HEK293 (cell line): Measurements from ENCODE around the gene PPARD.

Source experiments
- GFI1B ChIP-seq: fragments of 450-650 bp; formaldehyde crosslinking; IDR thresholded peaks from 2 replicates; pipeline ENCODE4 v1.5.1; 2016; ENCODE audit warnings: missing biosample characterization, missing genetic modification characterization
- KLF8 ChIP-seq: fragments of 450-650 bp; formaldehyde crosslinking; IDR thresholded peaks from 2 replicates; pipeline ENCODE4 v1.5.1; 2016; ENCODE audit warnings: missing biosample characterization, missing genetic modification characterization
- PBX3 ChIP-seq: sonication (generic); formaldehyde crosslinking; IDR thresholded peaks from 2 replicates; pipeline ENCODE4 v1.8.1; 2022; ENCODE audit warnings: mild to moderate bottlenecking, moderate library complexity, missing genetic modification reagents
- REPIN1 ChIP-seq: fragments of 450-650 bp; formaldehyde crosslinking; IDR thresholded peaks from 2 replicates; pipeline ENCODE4 v1.5.1; 2017; ENCODE audit warnings: missing biosample characterization, missing genetic modification characterization, low read depth
- SP7 ChIP-seq: fragments of 450-650 bp; formaldehyde crosslinking; IDR thresholded peaks from 2 replicates; pipeline ENCODE4 v1.5.1; 2016; ENCODE audit warnings: missing biosample characterization, missing genetic modification characterization
- ZBTB48 ChIP-seq: fragments of 450-650 bp; formaldehyde crosslinking; IDR thresholded peaks from 2 replicates; pipeline ENCODE4 v1.5.1; 2016; ENCODE audit warnings: missing biosample characterization, missing genetic modification characterization
- ZNF211 ChIP-seq: fragments of 450-650 bp; formaldehyde crosslinking; IDR thresholded peaks from 2 replicates; pipeline ENCODE4 v1.5.1; 2016; ENCODE audit warnings: low read depth, missing biosample characterization, missing genetic modification characterization
- ZNF221 ChIP-seq: fragments of 450-650 bp; formaldehyde crosslinking; IDR thresholded peaks from 2 replicates; pipeline ENCODE4 v1.5.1; 2017; ENCODE audit warnings: missing biosample characterization, missing genetic modification characterization, borderline replicate concordance
- ZNF280D ChIP-seq: fragments of 450-650 bp; formaldehyde crosslinking; IDR thresholded peaks from 2 replicates; pipeline ENCODE4 v1.5.1; 2016; ENCODE audit warnings: missing biosample characterization, missing genetic modification characterization
- ZNF514 ChIP-seq: fragments of 450-650 bp; formaldehyde crosslinking; IDR thresholded peaks from 2 replicates; pipeline ENCODE4 v1.5.1; 2016; ENCODE audit warnings: missing biosample characterization, missing genetic modification characterization
- ZNF518A ChIP-seq: fragments of 450-650 bp; formaldehyde crosslinking; conservative IDR thresholded peaks from 2 replicates; pipeline ENCODE4 v1.5.1; 2016; ENCODE audit warnings: low read depth, missing biosample characterization, missing genetic modification characterization
- ZNF596 ChIP-seq: fragments of 450-650 bp; IDR thresholded peaks from 2 replicates; pipeline ENCODE4 v1.5.0; 2018; ENCODE audit warnings: missing biosample characterization, mild to moderate bottlenecking, missing genetic modification characterization, moderate library complexity
- ZNF626 ChIP-seq: fragments of 450-650 bp; sonication (Bioruptor Pico); formaldehyde crosslinking; IDR thresholded peaks from 2 replicates; pipeline ENCODE4 v1.5.1; 2018; ENCODE audit warnings: missing biosample characterization, missing genetic modification characterization, inconsistent platforms
- ZNF658 ChIP-seq: fragments of 450-650 bp; formaldehyde crosslinking; IDR thresholded peaks from 2 replicates; pipeline ENCODE4; 2016; ENCODE audit warnings: missing biosample characterization, missing genetic modification characterization
- TF ChIP-seq, protein P1 (sequence below): fragments of 450-650 bp; formaldehyde crosslinking; IDR thresholded peaks from 2 replicates; pipeline ENCODE4 v1.5.1; 2016; ENCODE audit warnings: missing biosample characterization, missing genetic modification characterization
- TF ChIP-seq, protein P2 (sequence below): fragments of 450-650 bp; formaldehyde crosslinking; IDR thresholded peaks from 2 replicates; pipeline ENCODE4 v1.5.1; 2017; ENCODE audit warnings: missing biosample characterization, missing genetic modification characterization
- TF ChIP-seq, protein P3 (sequence below): fragments of 450-650 bp; formaldehyde crosslinking; IDR thresholded peaks from 2 replicates; pipeline ENCODE4 v1.5.1; 2016; ENCODE audit warnings: missing biosample characterization, missing genetic modification characterization
- TF ChIP-seq, protein P4 (sequence below): fragments of 450-650 bp; formaldehyde crosslinking; IDR thresholded peaks from 2 replicates; pipeline ENCODE4 v1.5.1; 2016; ENCODE audit warnings: missing biosample characterization, missing genetic modification characterization

PPARD gene

DNA sequence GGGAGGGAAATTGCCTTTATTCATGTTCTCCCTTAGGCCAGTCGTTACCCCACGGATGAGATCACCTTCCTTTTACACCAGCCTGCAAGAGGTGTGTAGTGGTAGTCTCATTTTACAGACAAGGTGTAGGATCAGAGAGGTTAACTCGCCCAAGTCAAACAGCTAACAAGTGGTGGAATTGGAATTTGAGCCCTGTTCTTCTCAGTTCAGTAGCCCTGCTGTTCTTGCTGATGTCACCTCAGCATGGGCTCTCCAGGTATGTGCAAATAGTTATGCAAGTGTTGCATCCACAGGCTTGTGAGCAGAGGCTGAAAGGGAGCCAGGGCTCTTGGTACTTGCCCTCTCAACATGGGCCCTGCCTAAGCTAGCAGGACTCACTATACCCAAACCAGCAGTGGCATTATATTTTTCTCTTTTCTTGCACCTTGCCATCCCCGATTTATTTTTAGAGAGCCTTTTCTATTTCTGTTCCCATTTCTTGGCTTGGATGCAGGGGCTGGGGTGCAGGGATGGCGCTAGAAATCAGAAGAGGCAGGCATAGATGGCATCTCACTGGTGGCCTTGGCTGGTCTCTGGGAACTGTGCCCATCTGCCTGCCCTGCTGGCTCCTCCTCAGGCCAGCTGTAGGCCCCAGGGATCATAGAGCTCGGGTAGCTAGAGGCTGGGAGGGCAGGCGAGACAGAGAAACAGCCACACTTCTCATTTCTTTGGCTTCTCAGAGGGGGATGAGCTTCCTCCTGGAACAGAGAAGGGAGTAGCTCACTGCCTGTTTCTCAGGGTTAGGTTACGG is 18.2 kb downstream of the PPARD start (continued):
- TF ChIP-seq, protein P1, sequence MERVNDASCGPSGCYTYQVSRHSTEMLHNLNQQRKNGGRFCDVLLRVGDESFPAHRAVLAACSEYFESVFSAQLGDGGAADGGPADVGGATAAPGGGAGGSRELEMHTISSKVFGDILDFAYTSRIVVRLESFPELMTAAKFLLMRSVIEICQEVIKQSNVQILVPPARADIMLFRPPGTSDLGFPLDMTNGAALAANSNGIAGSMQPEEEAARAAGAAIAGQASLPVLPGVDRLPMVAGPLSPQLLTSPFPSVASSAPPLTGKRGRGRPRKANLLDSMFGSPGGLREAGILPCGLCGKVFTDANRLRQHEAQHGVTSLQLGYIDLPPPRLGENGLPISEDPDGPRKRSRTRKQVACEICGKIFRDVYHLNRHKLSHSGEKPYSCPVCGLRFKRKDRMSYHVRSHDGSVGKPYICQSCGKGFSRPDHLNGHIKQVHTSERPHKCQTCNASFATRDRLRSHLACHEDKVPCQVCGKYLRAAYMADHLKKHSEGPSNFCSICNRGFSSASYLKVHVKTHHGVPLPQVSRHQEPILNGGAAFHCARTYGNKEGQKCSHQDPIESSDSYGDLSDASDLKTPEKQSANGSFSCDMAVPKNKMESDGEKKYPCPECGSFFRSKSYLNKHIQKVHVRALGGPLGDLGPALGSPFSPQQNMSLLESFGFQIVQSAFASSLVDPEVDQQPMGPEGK = 0 out of 2 replicates have a peak, but pooled peaks have one; percentile 31
- no peak for TF ChIP-seq ZNF221 (tag by site-specific recombination)
- TF ChIP-seq KLF8 (tag by site-specific recombination) = peak; percentile 81; the same call in 1 of the 2 replicates
- no peak for TF ChIP-seq ZNF626 (tag by site-specific recombination)
- TF ChIP-seq SP7 (tag by site-specific recombination) = peak; percentile 75
- no peak for TF ChIP-seq ZNF518A (tag by site-specific recombination)
- no peak for TF ChIP-seq ZNF280D (tag by site-specific recombination)
- TF ChIP-seq, protein P2, sequence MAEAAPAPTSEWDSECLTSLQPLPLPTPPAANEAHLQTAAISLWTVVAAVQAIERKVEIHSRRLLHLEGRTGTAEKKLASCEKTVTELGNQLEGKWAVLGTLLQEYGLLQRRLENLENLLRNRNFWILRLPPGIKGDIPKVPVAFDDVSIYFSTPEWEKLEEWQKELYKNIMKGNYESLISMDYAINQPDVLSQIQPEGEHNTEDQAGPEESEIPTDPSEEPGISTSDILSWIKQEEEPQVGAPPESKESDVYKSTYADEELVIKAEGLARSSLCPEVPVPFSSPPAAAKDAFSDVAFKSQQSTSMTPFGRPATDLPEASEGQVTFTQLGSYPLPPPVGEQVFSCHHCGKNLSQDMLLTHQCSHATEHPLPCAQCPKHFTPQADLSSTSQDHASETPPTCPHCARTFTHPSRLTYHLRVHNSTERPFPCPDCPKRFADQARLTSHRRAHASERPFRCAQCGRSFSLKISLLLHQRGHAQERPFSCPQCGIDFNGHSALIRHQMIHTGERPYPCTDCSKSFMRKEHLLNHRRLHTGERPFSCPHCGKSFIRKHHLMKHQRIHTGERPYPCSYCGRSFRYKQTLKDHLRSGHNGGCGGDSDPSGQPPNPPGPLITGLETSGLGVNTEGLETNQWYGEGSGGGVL (tag by site-specific recombination) = peak; percentile 16; the same call in 1 of the 2 replicates
- no peak for TF ChIP-seq GFI1B (tag by site-specific recombination)
- TF ChIP-seq, protein P3, sequence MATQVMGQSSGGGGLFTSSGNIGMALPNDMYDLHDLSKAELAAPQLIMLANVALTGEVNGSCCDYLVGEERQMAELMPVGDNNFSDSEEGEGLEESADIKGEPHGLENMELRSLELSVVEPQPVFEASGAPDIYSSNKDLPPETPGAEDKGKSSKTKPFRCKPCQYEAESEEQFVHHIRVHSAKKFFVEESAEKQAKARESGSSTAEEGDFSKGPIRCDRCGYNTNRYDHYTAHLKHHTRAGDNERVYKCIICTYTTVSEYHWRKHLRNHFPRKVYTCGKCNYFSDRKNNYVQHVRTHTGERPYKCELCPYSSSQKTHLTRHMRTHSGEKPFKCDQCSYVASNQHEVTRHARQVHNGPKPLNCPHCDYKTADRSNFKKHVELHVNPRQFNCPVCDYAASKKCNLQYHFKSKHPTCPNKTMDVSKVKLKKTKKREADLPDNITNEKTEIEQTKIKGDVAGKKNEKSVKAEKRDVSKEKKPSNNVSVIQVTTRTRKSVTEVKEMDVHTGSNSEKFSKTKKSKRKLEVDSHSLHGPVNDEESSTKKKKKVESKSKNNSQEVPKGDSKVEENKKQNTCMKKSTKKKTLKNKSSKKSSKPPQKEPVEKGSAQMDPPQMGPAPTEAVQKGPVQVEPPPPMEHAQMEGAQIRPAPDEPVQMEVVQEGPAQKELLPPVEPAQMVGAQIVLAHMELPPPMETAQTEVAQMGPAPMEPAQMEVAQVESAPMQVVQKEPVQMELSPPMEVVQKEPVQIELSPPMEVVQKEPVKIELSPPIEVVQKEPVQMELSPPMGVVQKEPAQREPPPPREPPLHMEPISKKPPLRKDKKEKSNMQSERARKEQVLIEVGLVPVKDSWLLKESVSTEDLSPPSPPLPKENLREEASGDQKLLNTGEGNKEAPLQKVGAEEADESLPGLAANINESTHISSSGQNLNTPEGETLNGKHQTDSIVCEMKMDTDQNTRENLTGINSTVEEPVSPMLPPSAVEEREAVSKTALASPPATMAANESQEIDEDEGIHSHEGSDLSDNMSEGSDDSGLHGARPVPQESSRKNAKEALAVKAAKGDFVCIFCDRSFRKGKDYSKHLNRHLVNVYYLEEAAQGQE (tag by site-specific recombination) = no peak
- no peak for TF ChIP-seq ZNF211 (tag by site-specific recombination)
- TF ChIP-seq ZNF658 = no peak
- TF ChIP-seq ZNF514 (tag by site-specific recombination) = no peak
- TF ChIP-seq ZNF596 (tag by site-specific recombination) = no peak
- no peak for TF ChIP-seq PBX3 (CRISPR knock-in tag)
- TF ChIP-seq ZBTB48 (tag by site-specific recombination) = no peak
- TF ChIP-seq, protein P4, sequence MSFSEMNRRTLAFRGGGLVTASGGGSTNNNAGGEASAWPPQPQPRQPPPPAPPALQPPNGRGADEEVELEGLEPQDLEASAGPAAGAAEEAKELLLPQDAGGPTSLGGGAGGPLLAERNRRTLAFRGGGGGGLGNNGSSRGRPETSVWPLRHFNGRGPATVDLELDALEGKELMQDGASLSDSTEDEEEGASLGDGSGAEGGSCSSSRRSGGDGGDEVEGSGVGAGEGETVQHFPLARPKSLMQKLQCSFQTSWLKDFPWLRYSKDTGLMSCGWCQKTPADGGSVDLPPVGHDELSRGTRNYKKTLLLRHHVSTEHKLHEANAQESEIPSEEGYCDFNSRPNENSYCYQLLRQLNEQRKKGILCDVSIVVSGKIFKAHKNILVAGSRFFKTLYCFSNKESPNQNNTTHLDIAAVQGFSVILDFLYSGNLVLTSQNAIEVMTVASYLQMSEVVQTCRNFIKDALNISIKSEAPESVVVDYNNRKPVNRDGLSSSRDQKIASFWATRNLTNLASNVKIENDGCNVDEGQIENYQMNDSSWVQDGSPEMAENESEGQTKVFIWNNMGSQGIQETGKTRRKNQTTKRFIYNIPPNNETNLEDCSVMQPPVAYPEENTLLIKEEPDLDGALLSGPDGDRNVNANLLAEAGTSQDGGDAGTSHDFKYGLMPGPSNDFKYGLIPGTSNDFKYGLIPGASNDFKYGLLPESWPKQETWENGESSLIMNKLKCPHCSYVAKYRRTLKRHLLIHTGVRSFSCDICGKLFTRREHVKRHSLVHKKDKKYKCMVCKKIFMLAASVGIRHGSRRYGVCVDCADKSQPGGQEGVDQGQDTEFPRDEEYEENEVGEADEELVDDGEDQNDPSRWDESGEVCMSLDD (tag by site-specific recombination) = no peak
- no peak for TF ChIP-seq REPIN1 (tag by site-specific recombination)
